ENCODE results near the gene GLT8D1.
"Not testable (repeated sequence)": the region's sequence is repeated elsewhere in the genome, so short reads cannot be mapped to it uniquely, and the experiment has no call there.

GLT8D1 gene, protein sequence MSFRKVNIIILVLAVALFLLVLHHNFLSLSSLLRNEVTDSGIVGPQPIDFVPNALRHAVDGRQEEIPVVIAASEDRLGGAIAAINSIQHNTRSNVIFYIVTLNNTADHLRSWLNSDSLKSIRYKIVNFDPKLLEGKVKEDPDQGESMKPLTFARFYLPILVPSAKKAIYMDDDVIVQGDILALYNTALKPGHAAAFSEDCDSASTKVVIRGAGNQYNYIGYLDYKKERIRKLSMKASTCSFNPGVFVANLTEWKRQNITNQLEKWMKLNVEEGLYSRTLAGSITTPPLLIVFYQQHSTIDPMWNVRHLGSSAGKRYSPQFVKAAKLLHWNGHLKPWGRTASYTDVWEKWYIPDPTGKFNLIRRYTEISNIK

GRCh38 chr3:52705688-52706686 is at the start of gene GLT8D1, which contains the start of gene SPCS1:
TSS of gene GLT8D1 (minus strand) at chr3:52705791. CDS start at chr3:52700460, 5,331 bp downstream.
TSS of gene SPCS1 (plus strand) at chr3:52706106. CDS start at chr3:52706247, 141 bp downstream.
- peak; percentile 49 to 75 for DNase-seq (ENCODE audit: low read depth in 2 of 2)

DNA sequence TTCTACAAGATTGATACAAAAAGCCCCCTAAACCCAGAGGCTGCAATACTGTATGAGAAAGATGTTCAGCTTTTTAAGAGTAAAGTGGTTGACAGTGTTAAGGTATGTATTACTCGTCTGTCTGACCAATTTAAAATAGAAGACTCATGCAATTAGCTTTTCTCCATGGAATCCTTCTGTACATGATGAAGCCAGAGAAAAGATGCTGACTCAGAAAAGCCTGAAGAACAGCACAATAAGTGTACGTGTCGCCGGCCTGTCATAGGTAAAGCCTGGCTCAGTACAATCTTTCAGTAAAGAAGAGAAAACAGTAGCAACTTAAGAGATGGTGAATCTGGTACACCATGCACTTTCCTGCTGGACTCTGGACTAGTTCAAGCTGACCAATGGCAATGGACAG is 48.8 kb upstream of the GLT8D1 start:
- no peak for DNase-seq (ENCODE audit: low read depth in 2 of 2)

GRCh38 chr3:52752045-52752660 is 46.6 kb upstream of the GLT8D1 start:
- no peak for DNase-seq (ENCODE audit: low read depth in 2 of 2)

DNA sequence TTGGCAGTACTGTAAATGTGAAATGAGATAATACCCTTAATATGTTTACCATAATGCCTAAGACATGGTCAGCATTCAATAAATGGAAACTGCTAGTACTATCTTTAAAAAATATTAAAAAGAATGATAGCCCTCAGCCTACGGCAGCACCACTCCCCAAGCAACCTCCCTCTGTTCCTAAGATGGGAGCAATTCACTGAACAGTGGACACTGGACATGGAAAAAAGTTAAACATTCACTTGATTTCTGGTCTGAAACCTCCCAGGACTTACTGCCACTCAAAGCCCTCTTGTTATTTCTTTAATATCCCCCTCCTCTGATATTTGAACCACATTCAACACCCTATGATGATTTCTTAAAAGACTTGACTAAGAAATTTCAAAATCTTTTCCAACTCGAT is 38.1 kb upstream of the GLT8D1 start:
- no peak for DNase-seq (ENCODE audit: low read depth in 2 of 2)

DNA sequence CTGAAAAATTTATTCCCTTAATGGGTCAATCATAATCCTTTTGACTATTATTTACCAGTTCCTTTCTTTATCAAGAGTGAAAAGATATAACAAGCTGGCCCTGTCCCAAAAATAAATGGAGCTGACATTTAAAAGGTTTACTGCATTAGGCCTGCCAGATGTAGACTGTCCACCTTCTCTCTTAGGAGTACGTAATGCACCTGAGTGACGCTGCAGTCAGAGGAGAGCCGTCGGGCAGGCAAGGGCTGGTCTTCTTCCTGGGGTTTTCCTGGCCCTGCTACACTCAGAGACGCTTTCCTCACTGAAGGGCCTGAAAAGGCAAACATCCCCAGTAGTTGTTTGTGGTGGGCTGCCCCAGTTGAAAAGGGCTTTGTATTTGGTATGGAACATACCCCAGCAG is 37.6 kb upstream of the GLT8D1 start:
- DNase-seq (ENCODE audit: low read depth in 2 of 2), result no peak

DNA sequence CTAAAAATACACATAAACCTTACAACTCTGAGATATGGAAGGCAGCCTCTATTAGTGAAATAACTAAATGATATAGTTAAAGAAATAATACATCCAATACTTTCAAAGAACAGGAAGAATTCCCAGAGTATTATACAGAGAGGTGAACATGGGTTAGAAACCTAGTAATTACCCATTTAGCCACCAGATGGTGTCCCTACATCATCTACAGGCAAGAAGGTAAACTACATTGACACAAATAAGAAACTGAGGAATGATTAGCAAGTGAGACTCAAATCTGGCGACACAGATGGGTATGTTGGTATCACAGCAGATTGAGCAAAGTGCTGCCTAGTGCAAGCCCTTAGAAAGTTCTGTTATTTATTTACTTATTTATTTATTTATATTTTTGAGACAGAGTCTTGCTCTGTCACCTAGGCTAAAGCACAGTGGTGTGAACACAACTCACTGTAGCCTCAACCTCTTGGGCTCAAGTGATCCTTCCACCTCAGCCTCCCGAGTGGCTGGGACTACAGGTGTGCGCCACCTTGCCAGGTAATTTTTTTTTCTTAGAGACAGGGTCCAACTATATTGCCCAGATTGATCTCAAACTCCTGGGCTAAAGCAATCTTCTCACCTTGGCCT is 36.9 kb upstream of the GLT8D1 start:
- DNase-seq (ENCODE audit: low read depth in 2 of 2), result no peak

GRCh38 chr3:52739730-52740129 is 34.1 kb upstream of the GLT8D1 start:
- DNase-seq (ENCODE audit: low read depth in 2 of 2), result no peak

- no peak for DNase-seq (ENCODE audit: low read depth in 2 of 2)
Observed at GRCh38 chr3:52733256-52733891, 27.8 kb upstream of the GLT8D1 start.

- no peak for DNase-seq (ENCODE audit: low read depth in 2 of 2)
Observed at GRCh38 chr3:52731590-52731989, 26.0 kb upstream of the GLT8D1 start.

DNA sequence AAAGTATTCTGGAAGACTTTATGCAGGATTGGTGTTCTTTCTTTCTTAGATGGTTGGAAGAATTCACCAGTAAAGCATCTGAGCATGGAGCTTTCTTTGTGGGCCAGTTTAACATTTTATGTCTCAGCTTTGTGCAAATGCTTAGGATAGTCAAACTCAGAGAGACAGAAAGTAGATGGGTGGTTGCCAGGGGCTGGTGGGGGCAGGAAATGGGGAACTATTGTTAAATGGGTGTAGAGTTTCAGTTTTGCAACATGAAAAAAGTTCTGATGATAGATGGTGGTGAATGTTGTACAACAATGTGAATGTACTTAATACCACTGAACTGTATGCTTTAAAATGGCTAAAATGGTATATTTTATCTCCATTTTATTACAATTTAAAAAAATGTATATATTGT is 25.1 kb upstream of the GLT8D1 start:
- DNase-seq (ENCODE audit: low read depth in 2 of 2), result no peak

GRCh38 chr3:52728753-52729152 is 23.2 kb upstream of the GLT8D1 start:
- not testable (repeated sequence) for DNase-seq (ENCODE audit: low read depth in 2 of 2)

- DNase-seq (ENCODE audit: low read depth in 2 of 2), result no peak
Observed at GRCh38 chr3:52724511-52724910, 18.9 kb upstream of the GLT8D1 start.

DNA sequence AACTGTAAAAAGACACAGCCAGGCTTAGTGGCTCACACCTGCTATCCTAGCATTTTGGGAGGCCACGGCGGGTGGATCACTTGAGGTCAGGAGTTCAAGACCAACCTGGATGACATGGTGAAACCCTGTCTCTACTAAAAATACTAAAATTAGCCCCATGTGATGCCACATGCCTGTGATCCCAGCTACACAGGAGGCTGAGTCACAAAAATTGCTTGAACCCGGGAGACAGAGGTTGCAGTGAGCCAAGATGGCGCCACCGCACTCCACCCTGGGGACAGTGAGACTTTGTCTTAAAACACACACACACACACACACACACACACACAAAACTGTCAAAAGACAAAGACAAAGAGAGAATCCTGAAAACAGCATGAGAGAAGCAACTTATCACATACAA is 18.3 kb upstream of the GLT8D1 start:
- DNase-seq (ENCODE audit: low read depth in 2 of 2), result no peak

DNA sequence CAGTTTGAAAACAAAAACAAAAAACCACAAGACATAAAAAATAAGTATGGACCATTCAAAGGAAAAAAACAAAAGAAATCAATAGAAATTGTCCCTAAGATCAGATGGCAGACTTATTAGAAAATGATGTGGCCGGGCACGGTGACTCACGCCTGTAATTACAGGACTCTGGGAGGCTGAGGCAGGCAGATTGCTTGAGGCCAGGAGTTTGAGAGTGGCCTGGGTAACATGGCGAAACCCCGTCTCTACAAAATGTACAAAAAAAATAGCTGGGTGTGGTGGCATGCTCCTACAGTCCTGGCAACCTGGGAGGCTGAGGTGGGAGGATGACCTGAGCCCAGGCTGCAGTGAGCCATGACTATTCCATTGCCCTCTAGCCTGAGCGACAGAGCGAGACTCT is 16.9 kb upstream of the GLT8D1 start:
- no peak for DNase-seq (ENCODE audit: low read depth in 2 of 2)

GRCh38 chr3:52721730-52722008 is 16.1 kb upstream of the GLT8D1 start:
- DNase-seq (ENCODE audit: low read depth in 2 of 2), result no peak

- DNase-seq (ENCODE audit: low read depth in 2 of 2), result no peak
Observed at GRCh38 chr3:52721002-52721729, 15.6 kb upstream of the GLT8D1 start.

DNA sequence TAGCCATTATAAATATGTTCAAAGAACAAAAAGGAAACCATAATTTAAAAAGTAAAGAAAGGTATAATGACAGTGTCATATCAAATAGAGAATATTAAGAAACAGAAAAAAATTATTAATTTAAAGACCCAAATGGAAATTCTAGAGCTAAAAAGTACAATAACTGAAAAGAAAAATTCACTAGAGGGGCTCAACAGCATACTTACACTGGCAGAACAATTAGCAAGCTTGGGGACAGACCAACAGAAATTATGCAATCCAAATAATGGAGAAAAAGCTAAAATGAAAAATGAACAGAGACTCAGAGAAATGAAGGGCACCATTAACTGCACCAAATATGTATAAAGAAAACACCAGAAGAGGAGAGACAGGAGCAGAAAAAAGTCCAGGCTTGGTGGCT is 14.0 kb upstream of the GLT8D1 start:
- no peak for DNase-seq (ENCODE audit: low read depth in 2 of 2)

DNA sequence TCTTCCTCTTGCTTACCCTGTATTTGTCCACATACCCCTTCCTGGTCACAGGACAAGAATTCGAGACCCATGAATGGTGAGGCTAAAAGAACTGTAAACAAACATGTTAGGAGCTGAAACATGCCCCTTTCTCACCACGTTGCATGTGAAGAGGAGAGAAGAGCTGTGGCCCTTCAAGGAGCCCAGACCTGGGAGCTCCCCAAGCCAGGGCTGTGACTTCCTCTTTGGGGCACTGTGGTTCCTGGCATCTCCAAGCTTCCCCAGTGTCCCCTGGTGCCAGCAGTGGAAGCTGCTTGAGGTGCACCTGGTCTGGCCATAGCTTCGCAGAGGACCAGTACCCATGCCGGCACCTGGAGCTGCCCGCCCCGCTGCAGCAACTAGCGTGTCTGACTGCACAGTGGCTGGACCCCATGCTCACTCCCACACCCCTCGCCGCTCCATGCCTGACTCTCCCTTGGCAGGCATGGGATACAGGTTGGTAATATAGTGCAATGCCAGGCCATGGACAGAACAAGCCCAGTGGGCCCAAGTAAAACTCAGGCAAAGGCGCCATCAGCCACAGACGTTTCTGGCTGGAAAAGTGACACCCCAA is 10.2 kb upstream of the GLT8D1 start:
- no peak for DNase-seq (ENCODE audit: low read depth in 2 of 2)

DNA sequence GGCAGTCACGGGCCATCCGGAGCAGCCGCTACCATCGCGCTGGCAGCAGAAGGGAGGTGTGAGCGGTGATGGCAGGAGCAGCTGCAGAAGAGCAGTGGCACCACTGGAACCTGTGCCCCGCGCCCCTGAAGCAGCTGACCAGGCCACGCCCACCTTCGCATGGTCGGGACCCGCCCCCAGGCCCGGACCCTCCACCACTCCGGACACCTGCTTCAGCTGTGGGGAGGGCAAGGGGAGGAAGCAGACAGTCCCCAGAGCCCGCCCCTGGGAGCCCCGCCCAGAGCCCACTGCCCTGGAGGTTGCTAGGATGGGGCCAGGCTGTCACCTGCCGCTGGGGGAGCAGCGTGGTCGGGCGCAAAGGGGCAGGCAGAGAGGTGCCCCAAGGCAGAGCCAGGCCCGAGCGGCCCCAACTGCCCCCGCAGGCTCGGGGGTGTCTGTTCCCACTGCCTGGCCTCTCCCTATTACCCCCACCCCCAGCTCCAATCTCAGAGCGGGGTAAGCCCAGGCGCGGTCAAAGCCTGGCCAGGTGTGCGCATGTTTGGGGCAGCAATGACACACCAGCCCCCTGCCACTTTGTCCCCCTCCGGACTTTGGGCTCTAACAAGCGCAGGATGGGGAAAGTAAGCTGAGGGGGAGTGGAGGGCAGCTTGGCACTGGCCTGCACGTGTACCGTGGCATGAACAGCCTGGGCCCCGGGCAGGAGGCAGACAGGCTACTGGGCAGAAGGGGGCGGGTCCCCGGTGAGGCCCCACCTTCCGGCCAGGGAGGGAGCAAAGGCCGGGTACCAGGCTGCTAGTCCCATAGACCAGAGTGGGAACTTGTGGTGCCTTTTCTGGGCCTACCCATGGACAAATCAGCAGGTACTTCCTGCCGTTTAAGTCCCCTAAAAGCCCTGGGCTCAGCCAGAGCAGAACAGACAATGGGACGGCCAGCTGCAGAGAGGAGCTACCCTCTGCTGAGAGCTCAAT is 9.0 kb upstream of the GLT8D1 start:
- no peak for DNase-seq (ENCODE audit: low read depth in 2 of 2)
